Measurements from ENCODE around the gene OR51B2. TPM values are rescaled to one million over a fixed set of nuclear protein-coding genes. Genes with fewer than 3 reads are reported as not detected.
"Not testable (repeated sequence)": the region's sequence is repeated elsewhere in the genome, so short reads cannot be mapped to it uniquely, and the experiment has no call there.

The OR51B2 gene
- total RNA-seq, 1 experiment from 2014 or later: not detected

DNA sequence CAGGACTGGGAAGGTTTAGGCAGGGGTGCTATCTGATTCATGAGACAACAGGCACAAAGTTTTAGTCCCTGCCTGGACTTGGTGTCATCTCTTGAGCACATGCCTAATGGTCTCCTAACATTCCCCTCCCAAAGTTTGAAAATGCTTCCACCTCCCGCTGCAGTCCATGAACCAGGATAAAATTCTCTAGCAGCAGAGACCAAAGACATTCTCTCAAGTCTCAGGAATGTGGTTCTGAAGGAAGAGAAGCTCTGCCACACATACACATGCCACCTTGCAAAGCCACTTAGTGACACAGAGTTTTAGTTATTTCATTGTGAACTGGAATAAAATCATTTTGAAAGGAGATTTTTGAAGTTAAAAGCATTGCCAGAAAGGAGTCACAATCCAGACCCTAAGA lies 42.8 kb upstream of the OR51B2 start:
- Mint-ChIP-seq H3K27ac (ENCODE audit: unreplicated experiment) (no peak overlapping the region), H3K4me3 (ENCODE audit: low read depth, unreplicated experiment) (no peak overlapping the region), H3K36me3 (ENCODE audit: insufficient read depth, unreplicated experiment) (no peaks in the 10 kb centered on the region), H3K9me3 (ENCODE audit: low read depth, unreplicated experiment) (peaks cover 3% of the 10 kb centered on the region), H3K4me1 (ENCODE audit: low read depth, unreplicated experiment) (no peaks in the 10 kb centered on the region), H3K27me3 (ENCODE audit: unreplicated experiment) (peaks cover 20% of the 10 kb centered on the region)
- intact Hi-C loops (cut with micrococcal nuclease; ENCODE audit: unreplicated experiment): no loop called here
- TF ChIP-seq, protein P1, sequence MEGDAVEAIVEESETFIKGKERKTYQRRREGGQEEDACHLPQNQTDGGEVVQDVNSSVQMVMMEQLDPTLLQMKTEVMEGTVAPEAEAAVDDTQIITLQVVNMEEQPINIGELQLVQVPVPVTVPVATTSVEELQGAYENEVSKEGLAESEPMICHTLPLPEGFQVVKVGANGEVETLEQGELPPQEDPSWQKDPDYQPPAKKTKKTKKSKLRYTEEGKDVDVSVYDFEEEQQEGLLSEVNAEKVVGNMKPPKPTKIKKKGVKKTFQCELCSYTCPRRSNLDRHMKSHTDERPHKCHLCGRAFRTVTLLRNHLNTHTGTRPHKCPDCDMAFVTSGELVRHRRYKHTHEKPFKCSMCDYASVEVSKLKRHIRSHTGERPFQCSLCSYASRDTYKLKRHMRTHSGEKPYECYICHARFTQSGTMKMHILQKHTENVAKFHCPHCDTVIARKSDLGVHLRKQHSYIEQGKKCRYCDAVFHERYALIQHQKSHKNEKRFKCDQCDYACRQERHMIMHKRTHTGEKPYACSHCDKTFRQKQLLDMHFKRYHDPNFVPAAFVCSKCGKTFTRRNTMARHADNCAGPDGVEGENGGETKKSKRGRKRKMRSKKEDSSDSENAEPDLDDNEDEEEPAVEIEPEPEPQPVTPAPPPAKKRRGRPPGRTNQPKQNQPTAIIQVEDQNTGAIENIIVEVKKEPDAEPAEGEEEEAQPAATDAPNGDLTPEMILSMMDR (IDR thresholded peaks at IDR 0.05; ENCODE audit: unreplicated experiment): no peak
- DNase-seq: no peak
- BruUV-seq (replicated peaks): no TSS peak
- CTCF ChIA-PET: no interaction called here

- DNase-seq; H3K4me1 Mint-ChIP-seq (ENCODE audit: low read depth, unreplicated experiment); BruUV-seq (replicated peaks); H3K36me3 Mint-ChIP-seq (ENCODE audit: insufficient read depth, unreplicated experiment); H3K27ac Mint-ChIP-seq (ENCODE audit: unreplicated experiment); H3K4me3 Mint-ChIP-seq (ENCODE audit: low read depth, unreplicated experiment); intact Hi-C loops (cut with micrococcal nuclease; ENCODE audit: unreplicated experiment); H3K9me3 Mint-ChIP-seq (ENCODE audit: low read depth, unreplicated experiment): not testable (repeated sequence)
- H3K27me3 Mint-ChIP-seq (ENCODE audit: unreplicated experiment): peaks cover 20% of the 10 kb centered on the region
- CTCF ChIA-PET: interaction anchor here (0.6 kb wide), 1 partner anchor 12 kb away, joined by 3 read pairs; no protein-coding TSS in a partner anchor
These were observed 42.3 kb upstream of the OR51B2 start for GRCh38 chr11:5366365-5366764.

DNA sequence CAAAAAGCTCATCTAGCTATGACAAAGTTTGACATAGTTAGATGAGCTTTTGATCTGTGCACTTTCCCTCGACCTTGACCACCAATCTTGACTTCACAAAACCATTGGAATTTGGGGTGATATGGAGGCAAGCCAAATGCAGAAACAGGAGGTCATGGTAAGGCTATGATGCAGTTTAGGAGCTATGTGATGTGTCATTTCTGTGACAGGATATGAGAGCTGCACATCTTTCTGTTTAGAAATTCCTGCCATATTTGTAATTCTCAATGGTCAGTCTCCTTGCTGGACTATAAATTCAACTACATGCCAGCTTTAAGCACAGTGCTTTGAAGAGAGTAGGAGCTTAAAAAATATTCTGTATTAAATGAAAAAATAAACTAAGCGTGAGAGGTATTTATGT lies 40.1 kb upstream of the OR51B2 start:
- H3K4me3 Mint-ChIP-seq (ENCODE audit: low read depth, unreplicated experiment): no peak overlapping the region
- no TSS peak for BruUV-seq (replicated peaks)
- H3K4me1 Mint-ChIP-seq (ENCODE audit: low read depth, unreplicated experiment): no peaks in the 10 kb centered on the region
- H3K27ac Mint-ChIP-seq (ENCODE audit: unreplicated experiment): no peak overlapping the region
- intact Hi-C loops (cut with micrococcal nuclease; ENCODE audit: unreplicated experiment): no loop called here
- TF ChIP-seq, protein P1 (IDR thresholded peaks at IDR 0.05; ENCODE audit: unreplicated experiment): no peak
- CTCF ChIA-PET: no interaction called here
- H3K36me3 Mint-ChIP-seq (ENCODE audit: insufficient read depth, unreplicated experiment): no peaks in the 10 kb centered on the region
- H3K9me3 Mint-ChIP-seq (ENCODE audit: low read depth, unreplicated experiment): peaks cover 3% of the 10 kb centered on the region
- no peak for DNase-seq
- H3K27me3 Mint-ChIP-seq (ENCODE audit: unreplicated experiment): peaks cover 20% of the 10 kb centered on the region

GRCh38 chr11:5363679-5364078 lies 39.6 kb upstream of the OR51B2 start:
- TF ChIP-seq, protein P1 (IDR thresholded peaks at IDR 0.05; ENCODE audit: unreplicated experiment): no peak
- Mint-ChIP-seq H3K4me1 (ENCODE audit: low read depth, unreplicated experiment) (no peaks in the 10 kb centered on the region), H3K27me3 (ENCODE audit: unreplicated experiment) (peaks cover 20% of the 10 kb centered on the region), H3K9me3 (ENCODE audit: low read depth, unreplicated experiment) (peaks cover 3% of the 10 kb centered on the region), H3K27ac (ENCODE audit: unreplicated experiment) (no peak overlapping the region), H3K36me3 (ENCODE audit: insufficient read depth, unreplicated experiment) (no peaks in the 10 kb centered on the region), H3K4me3 (ENCODE audit: low read depth, unreplicated experiment) (no peak overlapping the region)
- no peak for DNase-seq
- BruUV-seq (replicated peaks): no TSS peak
- CTCF ChIA-PET: no interaction called here
- intact Hi-C loops (cut with micrococcal nuclease; ENCODE audit: unreplicated experiment): no loop called here

- Mint-ChIP-seq H3K27me3 (ENCODE audit: unreplicated experiment) (peaks cover 20% of the 10 kb centered on the region), H3K9me3 (ENCODE audit: low read depth, unreplicated experiment) (peaks cover 7% of the 10 kb centered on the region), H3K4me3 (ENCODE audit: low read depth, unreplicated experiment) (no peak overlapping the region), H3K4me1 (ENCODE audit: low read depth, unreplicated experiment) (no peaks in the 10 kb centered on the region), H3K36me3 (ENCODE audit: insufficient read depth, unreplicated experiment) (no peaks in the 10 kb centered on the region), H3K27ac (ENCODE audit: unreplicated experiment) (no peak overlapping the region)
- intact Hi-C loops (cut with micrococcal nuclease; ENCODE audit: unreplicated experiment): no loop called here
- TF ChIP-seq, protein P1 (IDR thresholded peaks at IDR 0.05; ENCODE audit: unreplicated experiment): no peak
- DNase-seq: no peak
- BruUV-seq (replicated peaks): no TSS peak
- CTCF ChIA-PET: no interaction called here
These were observed 38.0 kb upstream of the OR51B2 start for GRCh38 chr11:5362017-5362625.

GRCh38 chr11:5356031-5356430 lies 31.9 kb upstream of the OR51B2 start:
- H3K4me3 Mint-ChIP-seq (ENCODE audit: low read depth, unreplicated experiment); H3K27ac Mint-ChIP-seq (ENCODE audit: unreplicated experiment); H3K36me3 Mint-ChIP-seq (ENCODE audit: insufficient read depth, unreplicated experiment); BruUV-seq (replicated peaks); intact Hi-C loops (cut with micrococcal nuclease; ENCODE audit: unreplicated experiment); DNase-seq; H3K4me1 Mint-ChIP-seq (ENCODE audit: low read depth, unreplicated experiment); H3K27me3 Mint-ChIP-seq (ENCODE audit: unreplicated experiment); H3K9me3 Mint-ChIP-seq (ENCODE audit: low read depth, unreplicated experiment); CTCF ChIA-PET: not testable (repeated sequence)
